Stomach smooth muscle (tissue), 2 donors: ENCODE measurements around the gene SLC35E2B.
"Not testable (repeated sequence)": the region's sequence is repeated elsewhere in the genome, so short reads cannot be mapped to it uniquely, and the experiment has no call there.

ENCODE experiments used
- H3K27ac ChIP-seq: one replicate; pipeline ENCODE4 v1.7.0; 2013; ENCODE audit warnings: mild to moderate bottlenecking, low read length, inconsistent platforms
- H3K27me3 ChIP-seq, 2 donors: one replicate each; pipeline ENCODE4 v1.7.0; 2013; ENCODE audit warnings: low read length in 2 of 2; ENCODE audit not compliant: insufficient read depth in 2 of 2, control insufficient read depth in 1 of 2
- H3K36me3 ChIP-seq, 2 donors: one replicate each; pipeline ENCODE4 v1.7.0; 2013; ENCODE audit warnings: low read length in 2 of 2; ENCODE audit not compliant: control insufficient read depth in 2 of 2, insufficient read depth in 2 of 2
- H3K4me1 ChIP-seq: one replicate; pipeline ENCODE4 v1.7.0; 2013; ENCODE audit warnings: low read length; ENCODE audit not compliant: control insufficient read depth, insufficient read depth
- H3K4me3 ChIP-seq, 2 donors: one replicate each; pipeline ENCODE4 v1.7.0; 2013; ENCODE audit warnings: low read length in 2 of 2
- H3K9ac ChIP-seq, 2 donors: one replicate each; pipeline ENCODE4 v1.7.0; 2013; ENCODE audit warnings: low read length in 2 of 2, mild to moderate bottlenecking in 1 of 2
- H3K9me3 ChIP-seq, 2 donors: one replicate each; pipeline ENCODE4 v1.7.0; 2013; ENCODE audit warnings: low read length in 2 of 2; ENCODE audit not compliant: control insufficient read depth in 2 of 2
- donor health status: healthy.
- donor health status: Pancreatic carcinoma.

The SLC35E2B gene

DNA sequence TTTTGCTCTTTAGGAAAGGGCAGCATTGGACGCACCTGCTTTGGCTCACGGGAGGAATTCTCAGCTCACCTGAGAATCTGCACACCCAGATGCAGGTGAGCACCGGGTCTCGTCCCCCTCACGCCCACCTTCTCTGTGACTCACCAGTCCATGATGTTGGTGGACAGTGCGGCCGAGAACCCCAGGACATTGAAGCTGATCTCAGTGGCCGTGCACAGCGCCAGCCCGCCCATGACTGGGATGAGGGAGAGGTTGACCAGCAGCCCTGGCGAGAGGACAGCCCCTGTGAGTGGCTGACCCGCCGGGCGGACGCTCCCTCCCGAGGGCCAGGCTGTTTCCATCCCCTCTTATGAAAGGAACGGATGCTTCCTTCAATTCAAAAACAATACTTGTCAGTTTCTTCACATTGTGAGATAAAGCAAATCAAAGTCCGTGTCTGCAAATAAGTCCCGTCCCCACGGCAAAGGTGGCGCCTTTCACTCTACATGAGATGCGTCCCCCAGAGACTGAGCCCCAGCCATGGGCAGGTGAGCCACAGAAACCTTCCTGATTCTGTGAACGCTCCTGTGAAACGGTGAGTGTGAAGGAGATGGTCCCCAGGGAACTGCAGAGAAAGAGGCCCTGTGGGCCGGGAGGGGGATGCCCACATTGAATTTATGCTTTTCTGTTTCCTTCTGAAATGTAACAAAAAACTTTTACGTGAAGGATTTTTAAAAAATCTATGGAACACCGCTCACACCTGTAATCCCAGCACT lies 21.1 kb downstream of the SLC35E2B start:
- Histone ChIP-seq H3K27ac (no peak overlapping the region), H3K4me3 (no peak overlapping the region), H3K27me3 (no peaks in the 10 kb centered on the region), H3K36me3 (peaks cover 13 to 18% of the 10 kb centered on the region in 2 donors), H3K9me3 (no peaks in the 10 kb centered on the region), H3K4me1 (no peaks in the 10 kb centered on the region), H3K9ac (no peak overlapping the region)

GRCh38 chr1:1670866-1671265 lies 21.7 kb downstream of the SLC35E2B start:
- Histone ChIP-seq H3K9ac (no peak overlapping the region), H3K4me1 (no peaks in the 10 kb centered on the region), H3K27ac (no peak overlapping the region), H3K4me3 (no peak overlapping the region), H3K27me3 (no peaks in the 10 kb centered on the region), H3K9me3 (no peaks in the 10 kb centered on the region), H3K36me3 (peaks cover 15 to 25% of the 10 kb centered on the region in 2 donors)

GRCh38 chr1:1669468-1670440 lies 22.8 kb downstream of the SLC35E2B start:
- Histone ChIP-seq H3K27ac (no peak overlapping the region), H3K27me3 (no peaks in the 10 kb centered on the region), H3K9me3 (no peaks in the 10 kb centered on the region), H3K36me3 (peaks cover 26 to 36% of the 10 kb centered on the region in 2 donors), H3K4me1 (no peaks in the 10 kb centered on the region), H3K4me3 (no peak overlapping the region), H3K9ac (no peak overlapping the region)

- no peaks in the 10 kb centered on the region for H3K27me3 ChIP-seq
- H3K4me3 ChIP-seq, result no peak overlapping the region
- H3K9me3 ChIP-seq, result no peaks in the 10 kb centered on the region
- peaks cover 22 to 31% of the 10 kb centered on the region in 2 donors for H3K36me3 ChIP-seq
- no peaks in the 10 kb centered on the region for H3K4me1 ChIP-seq
- H3K9ac ChIP-seq, result no peak overlapping the region
- no peak overlapping the region for H3K27ac ChIP-seq
Measured at GRCh38 chr1:1666526-1666925, 26.1 kb downstream of the SLC35E2B start.

- Histone ChIP-seq H3K4me1 (no peaks in the 10 kb centered on the region), H3K36me3 (peaks cover 16 to 25% of the 10 kb centered on the region in 2 donors), H3K9ac (no peak overlapping the region)
Measured at GRCh38 chr1:1665815-1666251, 26.8 kb downstream of the SLC35E2B start.

GRCh38 chr1:1664941-1665814 lies 27.4 kb downstream of the SLC35E2B start:
- no peaks in the 10 kb centered on the region for H3K4me1 ChIP-seq
- H3K4me3 ChIP-seq, result no peak overlapping the region
- peaks cover 16 to 23% of the 10 kb centered on the region in 2 donors for H3K36me3 ChIP-seq
- no peak overlapping the region for H3K27ac ChIP-seq
- H3K27me3 ChIP-seq, result no peaks in the 10 kb centered on the region
- H3K9me3 ChIP-seq, result no peaks in the 10 kb centered on the region
- H3K9ac ChIP-seq, result no peak overlapping the region

More at GRCh38 chr1:1665815-1666251, 26.8 kb downstream of the SLC35E2B start:
- Histone ChIP-seq H3K9me3 (no peaks in the 10 kb centered on the region), H3K27ac (no peak overlapping the region), H3K27me3 (no peaks in the 10 kb centered on the region), H3K4me3 (no peak overlapping the region)

GRCh38 chr1:1664318-1664717 lies 28.3 kb downstream of the SLC35E2B start:
- H3K27ac ChIP-seq, H3K27me3 ChIP-seq, H3K9me3 ChIP-seq, H3K4me3 ChIP-seq, H3K4me1 ChIP-seq, H3K9ac ChIP-seq: not testable (repeated sequence)
- peaks cover 13 to 19% of the 10 kb centered on the region in 2 donors for H3K36me3 ChIP-seq

GRCh38 chr1:1662830-1663560 lies 29.6 kb downstream of the SLC35E2B start:
- H3K9me3 ChIP-seq, H3K27me3 ChIP-seq, H3K9ac ChIP-seq, H3K4me1 ChIP-seq, H3K27ac ChIP-seq, H3K4me3 ChIP-seq: not testable (repeated sequence)
- peaks cover 13 to 18% of the 10 kb centered on the region in 2 donors for H3K36me3 ChIP-seq

DNA sequence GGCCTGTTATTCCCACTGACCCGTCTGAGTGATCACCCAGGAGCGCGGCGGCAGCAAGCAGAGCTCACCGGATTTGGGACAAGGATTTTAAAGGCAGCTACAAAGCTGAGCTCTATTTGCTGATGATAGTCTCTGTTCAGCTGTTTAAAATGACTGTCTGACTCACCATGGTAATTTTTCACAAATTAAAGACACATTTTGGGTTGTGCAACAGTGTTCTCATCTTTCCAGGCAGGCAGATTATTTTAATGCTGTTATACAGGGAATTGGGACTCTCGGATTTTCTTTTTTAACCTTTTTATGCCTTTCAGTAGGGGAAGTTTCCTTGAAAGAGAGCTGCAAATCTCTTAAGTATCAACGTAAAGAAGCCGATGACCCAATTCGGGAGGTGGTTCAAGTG lies 30.2 kb downstream of the SLC35E2B start:
- not testable (repeated sequence) for H3K9me3 ChIP-seq, H3K4me1 ChIP-seq, H3K27me3 ChIP-seq, H3K27ac ChIP-seq, H3K9ac ChIP-seq, H3K4me3 ChIP-seq
- peaks cover 13 to 18% of the 10 kb centered on the region in 2 donors for H3K36me3 ChIP-seq
